GM18909 (cell line): ENCODE measurements around the gene TRIM54.
"Not testable (repeated sequence)": the region's sequence is repeated elsewhere in the genome, so short reads cannot be mapped to it uniquely, and the experiment has no call there.

Experiments used
- ATAC-seq: cut with Tn5 transposase; IDR thresholded peaks from one replicate; pipeline ENCODE4 v1.9.1; 2021; ENCODE audit warnings: mild to moderate bottlenecking; ENCODE audit not compliant: unreplicated experiment, poor library complexity

Gene TRIM54

GRCh38 chr2:27255660-27256059 lies 26.6 kb upstream of the TRIM54 start:
- no peak for ATAC-seq

DNA sequence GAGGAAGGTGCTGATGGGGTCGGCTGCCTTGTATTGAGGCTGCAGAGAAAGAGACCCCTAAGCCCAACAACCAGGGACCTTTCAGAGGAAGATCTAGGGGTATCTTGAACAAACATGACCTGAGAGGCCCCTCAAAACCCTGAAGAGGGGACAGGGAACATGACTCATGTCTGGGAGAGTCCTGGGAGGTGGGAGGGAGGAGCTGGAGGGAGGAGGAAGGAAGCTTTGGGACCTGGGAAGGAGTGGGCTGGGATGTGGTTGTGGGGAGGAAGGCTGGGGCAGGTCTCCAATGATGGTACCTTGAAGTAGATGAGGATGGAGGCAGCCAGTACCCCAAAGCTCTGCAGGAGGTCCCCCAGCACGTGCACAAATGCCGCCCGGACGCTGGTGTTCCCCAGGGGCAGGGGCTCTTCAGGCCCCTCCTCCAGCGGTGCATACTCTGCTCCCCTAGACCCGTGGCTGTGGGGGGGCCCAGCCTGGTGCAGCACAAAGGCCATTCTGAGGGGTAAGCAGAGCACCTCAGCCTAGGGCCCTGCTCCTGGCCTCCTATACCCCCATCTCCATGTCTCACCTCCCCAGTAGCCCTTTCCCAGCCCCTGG lies 25.3 kb upstream of the TRIM54 start:
- no peak for ATAC-seq

DNA sequence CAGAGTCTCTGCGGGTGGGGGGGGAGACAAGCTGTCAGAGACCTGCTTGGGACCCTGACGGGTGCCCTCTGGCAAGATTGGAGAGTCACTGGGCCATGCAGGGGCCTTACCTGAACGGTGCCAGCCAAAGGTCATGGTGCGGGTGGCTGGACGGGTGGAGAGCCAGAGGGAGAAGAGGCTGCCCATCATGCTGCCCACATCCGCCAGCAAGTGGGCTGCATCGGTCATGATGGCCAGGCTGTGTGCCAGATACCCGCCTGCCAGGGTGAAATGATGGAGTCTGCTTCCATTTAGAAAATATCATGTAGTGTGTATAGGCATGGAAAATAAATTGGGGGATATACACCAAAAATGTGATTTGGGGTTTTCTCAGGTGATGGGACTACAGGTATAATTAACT lies 24.2 kb upstream of the TRIM54 start:
- ATAC-seq: no peak

GRCh38 chr2:27261241-27261925 lies 20.8 kb upstream of the TRIM54 start:
- ATAC-seq: no peak

DNA sequence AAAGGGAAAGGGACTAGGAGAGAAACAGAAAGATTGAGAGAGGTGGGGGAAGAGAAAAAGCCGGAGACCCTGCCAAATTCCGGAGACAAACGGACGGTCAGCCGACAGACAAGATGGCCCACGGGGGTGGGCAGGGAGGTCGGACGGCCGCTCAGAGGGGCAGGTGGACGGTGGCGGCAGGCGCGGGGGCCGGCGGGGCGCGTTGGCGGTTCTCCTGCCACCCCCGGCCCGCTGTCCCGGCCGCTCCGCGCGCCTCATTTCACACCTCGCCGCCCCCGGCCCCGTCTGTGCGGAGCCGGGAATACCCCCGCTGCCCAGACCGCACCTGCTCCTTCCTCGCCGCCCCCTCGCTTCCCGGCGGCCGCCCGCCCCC lies 20.3 kb upstream of the TRIM54 start:
- no peak for ATAC-seq

- no peak for ATAC-seq
Observed at GRCh38 chr2:27262379-27263286, 19.6 kb upstream of the TRIM54 start, which contains the start of gene SLC30A3. Gene SLC30A3 (minus strand): TSS chr2:27263047. CDS start chr2:27262906, 141 bp downstream.

GRCh38 chr2:27263287-27264252 lies 18.7 kb upstream of the TRIM54 start:
- ATAC-seq: no peak

- ATAC-seq: no peak
Observed at GRCh38 chr2:27264253-27264752, 17.9 kb upstream of the TRIM54 start.

- ATAC-seq: no peak
Observed at GRCh38 chr2:27264753-27265535, 17.3 kb upstream of the TRIM54 start.

GRCh38 chr2:27265536-27265870 lies 16.7 kb upstream of the TRIM54 start:
- ATAC-seq: no peak

DNA sequence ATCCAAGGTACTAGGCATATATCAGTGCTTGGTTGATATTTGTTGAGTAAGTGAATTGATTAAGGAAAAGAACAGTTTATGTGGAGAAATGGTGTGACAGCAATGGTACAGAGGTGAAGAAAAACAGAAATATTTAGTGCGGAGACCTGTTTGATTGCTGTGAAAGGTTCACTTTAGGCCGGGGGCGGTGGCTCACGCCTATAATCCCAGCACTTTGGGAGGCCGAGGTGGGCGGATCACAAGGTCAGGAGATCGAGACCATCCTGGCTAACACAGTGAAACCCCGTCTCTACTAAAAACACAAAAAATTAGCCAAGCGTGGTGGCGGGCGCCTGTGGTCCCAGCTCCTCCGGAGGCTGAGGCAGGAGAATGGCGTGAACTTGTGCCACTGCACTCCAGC lies 13.9 kb upstream of the TRIM54 start:
- not testable (repeated sequence) for ATAC-seq

DNA sequence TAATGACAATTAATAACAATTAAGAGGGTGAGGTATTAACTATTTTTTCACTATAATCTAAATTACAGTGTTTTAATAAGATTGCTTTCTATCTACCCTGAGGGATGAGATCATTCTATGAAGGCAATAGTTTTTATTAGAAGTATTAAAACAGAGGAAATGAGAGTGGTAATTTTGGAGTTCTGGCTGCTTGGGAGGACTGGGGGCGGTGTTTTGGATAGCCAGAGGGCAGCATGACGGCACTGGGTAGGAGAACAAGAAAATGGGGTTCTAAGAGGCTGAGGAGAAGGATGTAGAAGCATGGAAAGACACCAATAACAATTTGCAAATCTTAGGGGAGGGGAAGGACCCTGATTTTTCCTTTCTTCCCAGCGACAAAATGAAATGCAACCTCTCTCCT lies 12.1 kb upstream of the TRIM54 start:
- ATAC-seq: no peak

DNA sequence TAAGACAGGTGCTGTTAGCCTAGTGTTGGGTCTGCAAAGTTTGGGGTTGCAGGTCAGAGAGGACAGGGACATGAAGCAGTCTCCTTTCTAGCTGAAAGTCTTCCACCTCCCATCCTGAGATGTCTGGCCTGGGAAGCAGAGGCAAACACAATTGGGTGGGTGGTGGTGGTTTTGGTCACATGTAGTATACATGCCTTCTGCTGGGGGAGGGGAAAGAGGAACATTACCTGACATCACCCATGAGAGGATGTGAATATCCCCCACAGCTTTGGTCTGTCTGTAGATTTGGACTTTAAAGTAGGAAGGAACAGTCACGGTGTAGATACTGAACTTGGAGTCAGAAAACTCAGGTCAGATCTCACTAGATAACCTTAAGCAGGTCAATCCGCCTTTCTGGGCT lies 11.6 kb upstream of the TRIM54 start:
- ATAC-seq: no peak

- ATAC-seq: no peak
Observed at GRCh38 chr2:27271631-27272340, 10.4 kb upstream of the TRIM54 start.

DNA sequence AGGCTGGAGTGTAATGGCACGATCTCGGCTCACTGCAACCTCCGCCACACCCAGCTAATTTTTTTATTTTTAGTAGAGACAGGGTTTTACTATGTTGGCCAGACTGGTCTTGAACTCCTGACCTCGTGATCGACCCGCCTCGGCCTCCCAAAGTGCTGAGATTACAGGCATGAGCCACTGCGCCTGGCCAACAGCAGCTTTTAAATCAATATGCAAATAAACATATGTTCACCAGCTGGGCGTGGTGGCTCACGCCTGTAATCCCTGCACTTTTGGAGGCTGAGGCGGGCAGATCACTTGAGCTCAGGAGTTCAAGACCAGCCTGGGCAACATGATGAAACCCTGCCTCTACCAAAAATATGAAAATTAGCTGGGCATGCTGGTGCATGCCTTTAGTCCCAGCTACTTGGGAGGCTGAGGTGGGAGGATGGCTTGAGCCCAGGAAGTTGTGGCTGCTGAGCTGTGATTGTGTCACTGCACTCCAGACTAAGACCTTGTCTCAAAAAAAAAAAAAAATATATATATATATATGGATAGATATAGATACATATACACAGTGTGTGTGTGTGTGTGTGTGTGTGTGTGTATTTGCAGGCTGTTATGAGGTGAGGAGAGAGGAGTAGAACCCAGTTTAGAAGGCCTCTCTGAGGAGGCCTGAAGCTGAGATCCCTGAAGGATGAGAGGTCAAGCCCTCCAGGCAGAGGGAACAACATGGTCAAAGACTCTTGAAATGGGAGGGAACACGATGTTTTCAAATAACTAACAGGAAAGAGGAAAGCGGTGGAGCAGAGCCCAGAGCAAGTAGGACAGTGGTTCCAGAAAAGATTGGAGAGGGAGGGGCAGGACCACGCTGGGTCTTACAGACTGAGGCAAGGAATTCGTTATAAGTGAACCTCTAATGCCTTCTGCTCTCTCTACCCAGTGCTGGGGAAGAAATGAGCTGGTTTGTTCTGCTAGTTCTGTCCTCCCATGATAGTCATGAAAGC lies 9.4 kb upstream of the TRIM54 start:
- ATAC-seq: not testable (repeated sequence)

GRCh38 chr2:27275211-27276150 lies 6.7 kb upstream of the TRIM54 start, which contains the start of gene DNAJC5G:
Gene DNAJC5G (plus strand): TSS chr2:27275433. CDS start chr2:27276729, 1,296 bp downstream.
- no peak for ATAC-seq
